HCT116 (cell line): ENCODE measurements around the gene SRGAP3. TPM values are rescaled to one million over a fixed set of nuclear protein-coding genes. Genes with fewer than 3 reads are reported as not detected.

ENCODE experiments used
- ATAC-seq: fragments of 200-7000 bp; cut with Tn5 transposase; 2 replicates; pipeline ENCODE4 v1.9.1; 2020; ENCODE audit warnings: mild to moderate bottlenecking, moderate library complexity
- BruUV-seq: library from RNA; stranded (reverse); fragments of 400-500 nt; replicated peaks from 2 replicates; lab custom pipeline; 2021; lab: Mats Ljungman, UMichigan
- CTCF ChIA-PET: fragments of 300-600 bp; sonication (Branson Sonifier 250); formaldehyde crosslinking; loops from one replicate; lab custom pipeline; 2021; ENCODE audit warnings: antibody characterized with exemption; lab: Charles Lee
- POLR2A ChIA-PET: fragments of 300-600, 350-600 bp; sonication (Branson Sonifier 250); formaldehyde crosslinking; loops from one replicate; lab custom pipeline; 2021; ENCODE audit warnings: antibody characterized with exemption; lab: Charles Lee
- RAD21 ChIA-PET, 2 experiments: fragments of 300-600 bp; sonication (Branson Sonifier 250); formaldehyde crosslinking; loops; one replicate each; lab custom pipeline; 2023; ENCODE audit warnings: low total read pairs in 2 of 2; ENCODE audit not compliant: uncharacterized antibody in 2 of 2, unreplicated experiment in 2 of 2, low non-redundant PET in 1 of 2; lab: Charles Lee
- DNase-seq: peaks from one replicate; pipeline ENCODE4 v3.0.0-alpha.2; 2010; ENCODE audit warnings: low read depth, low spot score
- H2AFZ ChIP-seq: fragments of 200-600 bp; shearing (Covaris generic), sonication (generic); 2 replicates; pipeline ENCODE4 v1.6.1; 2017; ENCODE audit warnings: low read depth, mixed run types, mixed read lengths, antibody characterized with exemption, low read length; ENCODE audit not compliant: poor library complexity, severe bottlenecking
- H3K27ac ChIP-seq: 2 replicates; pipeline ENCODE4 v1.5.1; 2012; ENCODE audit warnings: low read depth, low read length
- H3K27me3 ChIP-seq: fragments of 200-600 bp; sonication (generic); 2 replicates; pipeline ENCODE4 v1.6.1; 2016; ENCODE audit warnings: mixed run types, low read length, mixed read lengths; ENCODE audit not compliant: insufficient read depth
- H3K36me3 ChIP-seq, 2 experiments: fragments of 200-500 bp in 1 of 2; fragments of 200-600 bp in 1 of 2; sonication (Bioruptor generic) in 1 of 2; sonication (generic) in 1 of 2; 2 replicates each; pipeline versions ENCODE4 v1.5.1 to v1.6.1; 2014 to 2016; ENCODE audit warnings: low read length in 2 of 2, inconsistent platforms in 1 of 2, mixed read lengths in 1 of 2, mixed run types in 1 of 2; ENCODE audit not compliant: insufficient read depth in 2 of 2, control insufficient read depth in 1 of 2
- H3K4me1 ChIP-seq, 2 experiments: fragments of 200-600 bp in 1 of 2; sonication (generic) in 1 of 2; 2 replicates each; pipeline versions ENCODE4 v1.5.1 to v1.6.1; 2012 to 2017; ENCODE audit warnings: low read length in 2 of 2, inconsistent platforms in 1 of 2, mild to moderate bottlenecking in 1 of 2, mixed read lengths in 1 of 2, mixed run types in 1 of 2, moderate library complexity in 1 of 2; ENCODE audit not compliant: insufficient read depth in 2 of 2, control insufficient read depth in 1 of 2
- H3K4me2 ChIP-seq: fragments of 200-600 bp; sonication (generic); 2 replicates; pipeline ENCODE4 v1.6.1; 2017; ENCODE audit warnings: mixed run types, low read length, mixed read lengths
- H3K4me3 ChIP-seq, 2 experiments: fragments of 200-600 bp in 1 of 2; sonication (generic) in 1 of 2; replicated peaks in 1 of 2; 2 replicates each; pipeline ENCODE4 v1.5.1; 2011 to 2016; ENCODE audit warnings: low read length in 2 of 2, control low read depth in 1 of 2, low read depth in 1 of 2, mild to moderate bottlenecking in 1 of 2, mixed read lengths in 1 of 2, mixed run types in 1 of 2
- H3K79me2 ChIP-seq: fragments of 200-600 bp; sonication (generic); 2 replicates; pipeline ENCODE4 v1.6.1; 2017; ENCODE audit warnings: mild to moderate bottlenecking, mixed run types, low read length, moderate library complexity, mixed read lengths; ENCODE audit not compliant: insufficient read depth
- H3K9ac ChIP-seq: fragments of 200-600 bp; sonication (generic); 2 replicates; pipeline ENCODE4 v1.6.1; 2016; ENCODE audit warnings: low read length, mixed read lengths
- H3K9me2 ChIP-seq: fragments of 200-600 bp; sonication (generic), shearing (Covaris generic); 2 replicates; pipeline ENCODE4 v1.6.1; 2017; ENCODE audit warnings: mixed run types, mild to moderate bottlenecking, moderate library complexity; ENCODE audit not compliant: insufficient read depth
- H3K9me3 ChIP-seq, 2 experiments: fragments of 200-500 bp in 1 of 2; fragments of 200-600 bp in 1 of 2; sonication (Bioruptor generic) in 1 of 2; sonication (generic) in 1 of 2; 2 replicates each; pipeline ENCODE4 v1.6.1; 2014 to 2017; ENCODE audit warnings: low read length in 2 of 2, mixed read lengths in 2 of 2, inconsistent platforms in 1 of 2, low read depth in 1 of 2, mild to moderate bottlenecking in 1 of 2, mixed run types in 1 of 2, moderate library complexity in 1 of 2; ENCODE audit not compliant: control insufficient read depth in 1 of 2, insufficient read depth in 1 of 2
- H4K20me1 ChIP-seq: fragments of 200-600 bp; sonication (generic), shearing (Covaris generic); 2 replicates; pipeline ENCODE4 v1.6.1; 2017; ENCODE audit warnings: mixed run types, mild to moderate bottlenecking, moderate library complexity; ENCODE audit not compliant: insufficient read depth
- ATF3 ChIP-seq: IDR thresholded peaks from 2 replicates; pipeline ENCODE4 v1.6.1; 2012
- CBX3 ChIP-seq: IDR thresholded peaks from 2 replicates; pipeline ENCODE4 v1.6.1; 2012; ENCODE audit warnings: low read depth
- CEBPB ChIP-seq: IDR thresholded peaks from 2 replicates; pipeline ENCODE4 v1.6.1; 2012; ENCODE audit warnings: low read depth
- CTCF ChIP-seq, 3 experiments: fragments of 200-600 bp in 1 of 3; sonication (generic) in 1 of 3; IDR thresholded peaks in 2 of 3; conservative IDR thresholded peaks in 1 of 3; 2 replicates each; pipeline ENCODE4 v1.5.1; 2012 to 2017; ENCODE audit warnings: low read depth in 2 of 3, low read length in 2 of 3, antibody characterized with exemption in 1 of 3, borderline replicate concordance in 1 of 3, control low read depth in 1 of 3, mild to moderate bottlenecking in 1 of 3, mixed read lengths in 1 of 3, mixed run types in 1 of 3, moderate library complexity in 1 of 3; ENCODE audit not compliant: insufficient read depth in 1 of 3
- ELF1 ChIP-seq: IDR thresholded peaks from 2 replicates; pipeline ENCODE4 v1.6.1; 2012; ENCODE audit warnings: low read depth, borderline replicate concordance
- EZH2 ChIP-seq: fragments of 200-600 bp; sonication (generic); IDR thresholded peaks from 2 replicates; pipeline ENCODE4 v1.6.1; 2017; ENCODE audit warnings: antibody characterized with exemption, mixed run types
- FOSL1 ChIP-seq: IDR thresholded peaks from 2 replicates; pipeline ENCODE4 v1.6.1; 2012; ENCODE audit warnings: low read depth
- MAX ChIP-seq: IDR thresholded peaks from 2 replicates; pipeline ENCODE4 v1.6.1; 2012
- POLR2A ChIP-seq: IDR thresholded peaks from 2 replicates; pipeline ENCODE4 v1.7.0; 2011; ENCODE audit warnings: borderline replicate concordance; ENCODE audit not compliant: insufficient read depth, insufficient read length; ENCODE audit errors: extremely low read depth
- POLR2AphosphoS5 ChIP-seq: IDR thresholded peaks from 2 replicates; pipeline ENCODE4 v1.6.1; 2011; ENCODE audit warnings: mild to moderate bottlenecking, low read depth, low read length, moderate library complexity
- REST ChIP-seq: IDR thresholded peaks from 2 replicates; pipeline ENCODE4 v1.6.1; 2012; ENCODE audit warnings: low read depth
- SIN3A ChIP-seq: IDR thresholded peaks from 2 replicates; pipeline ENCODE4 v1.6.1; 2012; ENCODE audit warnings: low read depth
- SP1 ChIP-seq: IDR thresholded peaks from 2 replicates; pipeline ENCODE4 v1.6.1; 2012; ENCODE audit warnings: low read depth
- SRF ChIP-seq: IDR thresholded peaks from 2 replicates; pipeline ENCODE4 v1.6.1; 2012; ENCODE audit warnings: low read depth
- YY1 ChIP-seq: IDR thresholded peaks from 2 replicates; pipeline ENCODE4 v1.6.1; 2011; ENCODE audit warnings: low read length, low read depth, moderate library complexity, mild to moderate bottlenecking; ENCODE audit not compliant: insufficient replicate concordance; ENCODE audit errors: extremely low read depth
- ZNF274 ChIP-seq: fragments of 200-500 bp; sonication (Bioruptor generic); IDR thresholded peaks from 2 replicates; pipeline ENCODE4 v1.6.1; 2014; ENCODE audit warnings: mild to moderate bottlenecking, low read depth, low read length, inconsistent platforms
- intact Hi-C: fragments of 100-400 bp; cut with micrococcal nuclease; formaldehyde crosslinking; loops from 2 replicates; pipeline ENCODE4 v1.10.0; 2022
- total RNA-seq: library from RNA; stranded (reverse); gene quantifications from one replicate; pipeline ENCODE4 v1.2.1, GENCODE V29; 2021; ENCODE audit not compliant: unreplicated experiment

SRGAP3 gene
- total RNA-seq, 1 experiment from 2014 or later, result 8.3 TPM

- no TSS peak for BruUV-seq
- Histone ChIP-seq H3K79me2 (no peaks in the 10 kb centered on the region), H3K9me3 (peaks cover 0 to 5% of the 10 kb centered on the region in 2 experiments; a peak in 1 of 4 replicates), H2AFZ (no peak overlapping the region), H3K4me3 (no peak overlapping the region), H3K27ac (no peak overlapping the region), H3K9me2 (no peaks in the 10 kb centered on the region), H3K9ac (no peak overlapping the region), H4K20me1 (no peaks in the 10 kb centered on the region), H3K27me3 (no peaks in the 10 kb centered on the region), H3K4me1 (no peaks in the 10 kb centered on the region), H3K4me2 (no peak overlapping the region), H3K36me3 (no peaks in the 10 kb centered on the region)
- TF ChIP-seq ATF3 (no peak), SP1 (no peak), CEBPB (no peak), EZH2 (no peak), SIN3A (no peak), FOSL1 (no peak)
- DNase-seq (no peak), ATAC-seq (no peak)
- intact Hi-C loops, result loop anchor here (5.0 kb wide), 2 partner anchors 237 to 293 kb away; no protein-coding TSS in a partner anchor
- ChIA-PET CTCF (no interaction called here), POLR2A (no interaction called here), RAD21 (no interaction called here)
These were observed 184.6 kb downstream of the SRGAP3 start for GRCh38 chr3:9064850-9065249.

- CTCF ChIA-PET, result no interaction called here
- TF ChIP-seq EZH2 (no peak), ELF1 (no peak), REST (no peak), SRF (no peak), POLR2A (no peak), POLR2AphosphoS5 (no peak), ATF3 (no peak), MAX (no peak), CBX3 (no peak), YY1 (no peak), ZNF274 (no peak), CTCF (IDR thresholded peaks at IDR 0.05 in 2 of 3, conservative IDR thresholded peaks at IDR 0.05 in 1 of 3; ENCODE audit: borderline replicate concordance in 1 of 3, insufficient read depth in 1 of 3, low read depth in 2 of 3, low read length in 2 of 3) (no peak), SP1 (no peak)
- TF ChIP-seq, all 23 proteins: peak for 0
- H4K20me1 ChIP-seq, result no peaks in the 10 kb centered on the region
- H3K36me3 ChIP-seq, result no peaks in the 10 kb centered on the region
- H2AFZ ChIP-seq, result no peak overlapping the region
- no peaks in the 10 kb centered on the region for H3K9me2 ChIP-seq
- H3K9ac ChIP-seq, result no peak overlapping the region
- no peaks in the 10 kb centered on the region for H3K4me1 ChIP-seq
- ChIA-PET RAD21 (no interaction called here), POLR2A (no interaction called here)
- intact Hi-C loops, result no loop called here
- H3K4me3 ChIP-seq, result no peak overlapping the region
- ATAC-seq, result no peak
- BruUV-seq, result no TSS peak
- peaks cover 0 to 5% of the 10 kb centered on the region in 2 experiments; a peak in 1 of 4 replicates for H3K9me3 ChIP-seq
- no peak for DNase-seq
- H3K79me2 ChIP-seq, result no peaks in the 10 kb centered on the region
- no peaks in the 10 kb centered on the region for H3K27me3 ChIP-seq
- H3K4me2 ChIP-seq, result no peak overlapping the region
- no peak overlapping the region for H3K27ac ChIP-seq
These were observed 185.2 kb downstream of the SRGAP3 start for GRCh38 chr3:9064251-9064650.
